Stimulated activated CD4-positive, alpha-beta T cell treated with anti-CD3 and anti-CD28 coated beads, Interleukin-4, amount 100 ng/mL, for 48 hours (primary cell): ENCODE results near the gene IL6R.
"Not testable (repeated sequence)": the region's sequence is repeated elsewhere in the genome, so short reads cannot be mapped to it uniquely, and the experiment has no call there.

ENCODE experiments used
- DNase-seq, 2 donors: peaks; one replicate each; pipeline ENCODE4 v3.0.0-alpha.2; 2020; ENCODE audit warnings: low read depth in 2 of 2

The IL6R gene

DNA sequence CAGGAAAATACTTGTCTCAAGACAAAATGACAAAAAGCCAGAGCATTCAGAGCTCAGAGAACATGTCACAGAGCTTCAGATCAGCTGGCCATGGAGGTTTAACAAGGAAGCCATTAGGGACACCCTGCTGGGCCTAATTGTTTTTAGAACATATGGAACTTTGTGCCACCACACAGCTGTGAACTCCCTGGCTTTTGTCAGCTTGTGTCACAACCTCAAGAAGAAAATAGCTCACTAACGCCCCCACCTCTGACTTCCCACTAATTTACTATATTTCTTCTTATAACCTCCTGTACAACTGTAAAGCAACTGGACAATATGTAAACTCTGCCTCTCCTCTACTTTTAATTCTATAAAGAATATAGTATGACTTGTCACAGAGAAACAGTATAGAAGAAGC, 75.9 kb downstream of the IL6R start:
- DNase-seq: no peak

DNA sequence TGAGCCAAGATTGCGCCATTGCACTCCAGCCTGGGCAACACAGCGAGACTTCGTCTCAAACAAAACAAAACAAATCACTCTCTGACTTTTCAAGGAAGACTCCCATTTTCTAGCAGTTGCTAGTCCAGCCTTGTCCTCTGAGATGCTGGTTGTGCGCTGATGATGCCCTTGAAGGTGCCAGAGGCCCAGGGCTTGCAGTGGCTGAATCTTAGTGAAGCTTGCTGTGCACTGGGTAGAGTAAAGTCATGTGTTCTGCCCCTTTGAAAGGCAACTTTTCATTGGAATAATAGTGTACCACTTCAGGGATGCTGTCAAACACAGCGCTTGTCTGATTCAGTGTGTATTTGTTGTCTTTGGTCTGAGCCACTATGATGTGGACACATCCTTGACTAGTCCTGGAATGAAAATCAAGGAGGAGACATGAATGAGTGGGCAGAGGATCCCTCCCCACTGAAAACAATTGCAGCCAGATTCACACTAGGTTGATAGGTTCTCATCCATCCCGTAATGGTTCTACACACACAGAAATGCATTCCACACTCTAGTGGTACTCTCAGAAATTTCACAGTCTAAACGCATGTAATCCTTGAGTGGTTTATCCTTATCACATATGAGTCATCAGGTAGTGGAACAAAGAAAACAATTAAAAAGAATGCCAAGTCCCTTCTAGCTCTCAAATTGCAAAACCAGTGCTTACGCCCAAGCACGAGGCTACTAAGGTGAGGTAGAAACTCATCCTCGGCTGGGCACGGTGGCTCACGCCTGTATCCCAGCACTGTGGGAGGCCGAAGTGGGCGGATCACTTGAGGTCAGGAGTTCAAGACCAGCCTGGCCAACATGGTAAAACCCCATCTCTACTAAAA, 79.0 kb downstream of the IL6R start:
- DNase-seq: no peak

DNA sequence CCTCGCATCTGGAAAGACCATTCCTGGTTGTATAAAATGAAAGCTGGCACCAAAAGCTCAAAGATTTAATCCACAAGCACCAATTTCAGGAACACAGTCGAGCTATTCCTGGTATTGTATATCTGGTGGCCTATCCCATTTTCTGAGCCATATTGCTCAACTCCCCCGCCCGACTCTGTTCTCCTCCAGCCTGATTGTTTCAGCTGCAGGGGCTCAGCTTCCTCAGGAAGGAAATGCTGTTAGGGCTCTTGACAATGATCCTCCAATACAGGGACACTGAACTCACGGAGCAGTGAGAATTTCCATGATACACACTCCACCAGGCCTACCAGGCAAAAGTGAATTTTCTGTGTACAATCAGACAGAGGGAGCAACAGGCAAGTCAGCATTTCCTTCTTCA, 80.0 kb downstream of the IL6R start:
- DNase-seq: no peak

DNA sequence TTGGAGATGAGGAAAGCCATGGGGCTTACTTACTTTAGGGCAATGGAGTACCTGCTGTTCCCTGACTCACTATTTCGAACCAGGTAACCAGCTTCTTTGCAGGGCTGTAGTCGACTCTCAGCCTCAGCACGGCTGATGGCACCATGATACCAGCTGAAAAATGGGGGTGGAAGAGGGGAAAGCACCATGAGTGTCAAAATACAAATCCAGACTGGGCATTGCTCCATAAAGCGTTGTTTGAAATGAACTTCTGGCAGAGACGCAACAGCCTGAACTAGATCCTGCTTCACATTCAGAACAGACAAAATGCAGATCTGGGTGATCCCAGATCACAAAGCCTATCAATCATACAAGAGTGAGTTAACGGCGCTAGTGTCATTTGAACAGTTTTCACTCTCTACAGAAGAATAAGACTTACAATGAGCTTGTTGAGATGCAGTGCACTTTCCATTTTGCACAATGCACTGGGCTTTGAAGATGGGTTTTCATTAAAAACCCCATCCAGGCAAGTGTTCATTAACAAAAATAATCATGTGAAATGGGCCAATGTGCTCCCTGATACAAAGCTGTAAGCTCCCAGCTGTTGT, 80.9 kb downstream of the IL6R start:
- DNase-seq: no peak

DNA sequence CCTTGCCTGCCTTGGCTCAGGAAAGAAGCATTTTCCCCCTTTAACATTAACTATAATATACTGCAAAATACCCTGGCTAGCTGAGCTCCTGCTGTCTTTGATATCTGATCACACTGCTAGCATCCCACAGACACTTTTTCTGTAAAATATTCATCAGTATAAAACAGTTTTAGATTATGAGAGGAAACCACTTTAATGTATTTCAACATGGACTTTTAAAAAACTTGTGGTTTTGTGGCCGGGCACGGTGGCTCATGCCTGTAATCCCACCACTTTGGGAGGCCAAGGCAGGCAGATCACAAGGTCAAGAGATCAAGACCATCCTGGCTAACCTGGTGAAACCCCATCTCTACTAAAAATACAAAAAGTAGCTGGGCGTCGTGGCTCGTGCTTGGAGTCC, 81.6 kb downstream of the IL6R start:
- not testable (repeated sequence) for DNase-seq

DNA sequence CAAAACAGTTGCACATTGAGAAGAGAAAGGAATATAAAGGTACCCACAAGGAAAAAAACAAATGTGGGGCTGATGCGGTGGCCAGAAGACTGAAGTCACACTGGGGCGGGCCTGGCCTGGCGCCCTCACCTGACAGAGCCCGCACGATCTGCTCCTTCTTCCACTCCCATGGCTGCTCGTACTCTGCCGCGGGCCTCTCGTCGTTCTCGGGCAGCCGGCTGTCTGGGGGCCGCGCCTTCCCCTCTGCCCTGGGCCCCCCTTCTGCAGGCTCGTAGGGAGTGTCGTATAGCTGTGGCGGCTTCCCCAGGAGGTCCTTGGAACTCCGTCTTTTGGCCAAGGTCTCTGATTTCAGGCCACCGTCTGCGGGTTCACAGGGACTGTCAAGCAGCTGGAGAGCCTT, 83.8 kb downstream of the IL6R start:
- no peak for DNase-seq

DNA sequence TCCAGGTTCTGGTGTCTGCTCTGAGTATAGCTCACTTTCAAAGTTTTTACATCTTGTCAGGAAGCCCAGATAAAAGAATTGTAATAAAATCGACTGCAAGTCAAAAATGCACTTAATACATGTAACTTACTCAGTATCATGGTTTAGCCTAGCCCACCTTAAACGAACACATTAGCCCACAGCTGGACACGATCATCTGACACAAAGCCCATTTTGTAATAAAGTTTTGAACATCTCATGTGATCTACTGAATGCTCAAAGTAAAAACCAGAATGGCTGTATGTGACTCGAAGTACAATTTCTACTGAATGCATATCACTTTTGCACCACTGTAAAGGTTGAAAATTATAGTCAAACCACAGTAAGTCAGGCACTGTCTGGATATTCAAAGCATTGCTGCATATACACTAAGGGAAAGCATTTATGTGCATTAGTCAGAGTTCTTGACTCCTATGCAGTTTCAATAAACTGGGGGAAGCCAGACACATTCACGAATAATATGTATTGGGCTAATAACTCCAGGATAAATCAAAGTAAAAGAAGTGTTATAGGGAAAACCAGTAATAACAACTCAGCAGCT, 84.6 kb downstream of the IL6R start:
- no peak for DNase-seq

DNA sequence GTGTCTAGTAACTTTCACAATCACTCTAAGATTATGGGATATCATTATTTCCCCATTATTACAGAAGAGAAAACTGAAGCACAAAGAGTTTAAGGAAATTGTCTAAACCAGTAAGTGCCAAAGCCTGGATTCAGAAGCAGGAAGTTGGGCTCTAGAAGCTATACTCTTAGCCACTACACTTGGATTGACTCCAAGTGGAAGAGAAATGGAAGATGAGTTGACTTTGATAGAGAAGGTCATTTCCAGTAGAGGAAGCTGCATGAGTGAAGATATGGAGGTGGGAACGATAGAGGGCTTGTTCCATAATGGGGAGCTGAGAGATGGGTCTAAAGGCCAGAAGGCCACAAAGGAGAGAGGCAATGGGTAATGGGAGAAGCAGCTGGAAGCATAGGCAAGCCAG, 85.2 kb downstream of the IL6R start:
- no peak for DNase-seq

DNA sequence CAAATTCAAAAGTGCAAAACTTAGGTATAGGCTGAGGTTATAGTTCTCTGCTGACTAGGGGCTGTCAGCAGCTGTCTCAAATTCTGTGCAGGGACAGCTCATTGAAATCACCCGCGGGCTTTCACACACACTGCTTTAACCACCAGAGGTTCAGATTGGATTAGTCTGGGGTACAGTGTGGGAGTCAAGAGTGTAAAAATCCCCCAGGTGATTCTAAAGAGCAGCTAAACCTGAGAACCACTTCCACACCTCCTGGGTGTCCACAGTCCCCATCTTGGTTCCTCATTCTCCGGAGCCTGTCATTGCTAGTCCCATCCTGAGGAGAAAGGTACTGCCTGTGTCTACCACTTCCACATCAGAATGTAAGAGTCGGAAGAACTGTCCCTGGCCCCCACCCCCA, 87.0 kb downstream of the IL6R start:
- DNase-seq: no peak

DNA sequence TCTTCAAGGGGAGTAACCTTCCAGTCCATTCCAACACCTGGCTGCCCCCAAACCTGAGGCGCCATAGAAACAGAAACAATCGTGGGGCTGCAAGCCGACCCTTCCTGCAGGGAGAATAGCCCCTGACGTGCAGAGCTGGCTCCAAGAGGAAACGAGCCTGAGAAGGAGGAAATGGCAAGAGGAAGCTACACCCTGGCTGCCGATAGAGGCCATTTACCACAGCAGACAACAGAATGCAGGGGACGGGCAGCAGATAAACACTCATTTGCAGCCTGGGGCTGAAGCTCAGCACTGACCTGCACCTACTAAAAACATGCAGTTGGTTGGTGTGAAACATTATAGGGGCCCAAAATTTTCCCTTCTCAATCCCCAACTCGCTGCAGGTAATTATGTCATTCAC, 88.1 kb downstream of the IL6R start:
- DNase-seq: no peak

DNA sequence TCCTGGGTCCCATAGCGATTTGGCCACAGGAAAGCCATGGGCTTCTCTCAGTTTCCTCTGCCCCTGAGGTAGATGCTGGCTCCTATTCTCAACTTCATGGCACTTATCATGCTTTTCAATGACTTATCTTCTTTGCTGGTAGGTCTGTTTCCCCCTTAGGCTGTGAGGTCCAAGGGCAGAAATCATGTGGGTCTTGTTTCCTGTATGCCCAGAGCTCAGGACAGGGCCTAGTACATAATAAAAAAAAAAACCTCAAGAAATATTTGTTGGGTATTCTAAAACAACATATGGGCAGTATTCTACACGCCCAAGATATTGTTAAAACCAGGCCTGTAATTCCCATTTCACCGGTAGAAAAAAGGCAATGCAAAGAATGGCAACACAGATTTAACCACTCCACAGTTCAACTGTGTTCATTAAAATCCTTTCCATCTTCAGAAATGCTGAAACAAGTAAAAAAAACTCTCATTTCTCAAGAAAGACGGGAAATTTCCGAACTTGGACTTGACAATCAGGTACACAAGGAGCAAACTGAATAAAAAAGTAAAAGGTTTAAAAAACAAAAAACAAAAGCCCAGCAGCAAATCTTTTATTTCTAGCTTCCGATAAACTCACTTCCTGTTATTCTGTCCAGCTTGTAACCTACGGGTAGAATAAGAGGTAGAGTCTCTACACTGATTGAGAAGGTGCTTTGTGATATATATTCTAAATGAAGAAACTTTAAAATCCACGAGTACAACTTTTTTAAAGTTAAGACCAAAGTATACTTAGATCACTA, 90.5 kb downstream of the IL6R start:
- no peak for DNase-seq

DNA sequence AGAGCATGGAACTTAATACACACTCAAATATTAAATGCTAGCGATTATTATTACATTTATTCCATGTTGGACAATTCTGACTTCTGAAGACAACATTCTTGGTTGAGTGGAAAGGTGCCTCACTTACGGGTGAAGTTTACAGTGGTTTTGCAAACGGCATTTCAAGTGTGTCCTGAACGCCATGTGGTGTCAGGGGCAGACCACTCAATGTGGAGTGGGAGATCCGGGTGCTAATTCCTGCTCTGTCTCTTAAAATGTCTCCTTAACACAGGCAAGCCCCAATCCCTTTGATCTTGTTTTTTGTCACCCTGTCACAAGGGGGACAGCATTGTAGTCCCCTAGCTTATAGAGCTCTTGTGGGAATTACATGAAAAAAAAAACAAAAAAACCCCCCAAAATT, 91.2 kb downstream of the IL6R start:
- no peak for DNase-seq

DNA sequence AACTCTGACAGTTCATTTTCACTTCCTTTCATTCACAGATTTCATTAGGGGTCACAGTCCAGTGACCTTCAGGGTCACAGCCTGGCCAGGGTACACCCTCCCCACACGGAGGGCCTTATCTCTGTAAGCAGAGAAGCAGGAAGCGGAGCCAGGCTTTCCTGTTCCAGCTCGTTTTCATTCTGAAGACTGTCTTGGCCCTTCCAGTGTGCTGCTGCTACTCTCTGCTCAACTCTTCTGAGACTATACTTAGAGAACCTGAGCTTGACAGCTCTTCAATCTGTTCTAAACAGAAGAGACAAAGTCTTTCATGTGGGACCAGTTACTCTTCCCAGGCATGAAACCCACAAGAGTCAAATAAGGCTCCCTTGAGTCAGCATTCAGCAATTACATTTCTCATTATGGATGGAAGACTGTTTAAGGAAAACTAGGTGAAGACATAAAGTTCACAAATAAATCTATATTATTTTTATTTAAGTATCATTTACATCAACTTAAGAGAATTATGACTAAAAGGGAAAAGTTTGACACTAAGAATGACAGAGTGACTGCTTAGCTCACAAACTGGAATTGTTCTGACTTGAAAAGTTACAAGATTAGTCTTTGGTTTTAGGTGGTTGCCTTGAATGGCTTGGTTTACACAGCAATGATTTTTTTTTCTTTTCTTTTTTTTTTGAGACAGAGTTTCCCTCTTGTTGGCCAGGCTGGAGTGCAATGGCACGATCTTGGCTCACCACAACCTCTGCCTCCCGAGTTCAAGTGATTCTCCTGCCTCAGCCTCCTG, 92.1 kb downstream of the IL6R start:
- DNase-seq: no peak

DNA sequence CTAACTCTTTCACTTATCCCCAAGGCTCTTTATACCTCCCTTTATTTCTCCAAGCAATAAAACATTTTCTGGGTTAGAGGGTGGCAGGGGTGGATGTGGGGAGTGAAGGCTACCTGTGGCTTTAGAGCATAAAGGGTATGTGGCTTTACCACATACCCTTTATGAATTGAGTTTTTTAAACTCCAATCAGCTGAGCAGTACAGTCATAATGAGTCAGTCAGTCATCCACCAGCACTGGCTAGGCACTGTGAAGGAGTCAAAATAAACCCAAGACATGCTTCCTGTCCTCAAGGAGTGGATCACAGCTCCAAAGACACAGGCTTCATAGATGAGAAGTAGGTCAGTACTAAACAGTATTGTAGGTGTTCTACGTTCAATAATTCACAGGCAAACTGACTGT, 94.3 kb downstream of the IL6R start:
- DNase-seq: no peak

DNA sequence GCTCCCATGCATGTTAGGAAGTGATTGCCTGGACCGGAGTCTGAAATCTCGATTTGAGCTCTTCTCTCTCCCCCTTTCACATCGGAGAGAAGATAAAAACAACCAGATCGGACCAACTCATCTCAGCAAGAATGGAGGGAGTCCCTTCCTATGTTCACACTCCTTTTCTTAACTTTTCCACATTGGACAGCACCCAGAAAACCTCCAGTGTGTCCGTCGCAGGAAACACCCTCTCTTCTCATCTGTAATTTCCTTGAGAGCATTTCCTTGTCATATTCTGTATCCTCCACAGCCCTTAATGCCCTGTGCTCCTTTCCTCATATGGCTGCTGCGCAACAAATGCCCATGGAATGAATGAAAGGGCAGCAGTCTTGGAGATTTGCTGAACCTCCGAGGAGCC, 95.4 kb downstream of the IL6R start:
- no peak for DNase-seq

DNA sequence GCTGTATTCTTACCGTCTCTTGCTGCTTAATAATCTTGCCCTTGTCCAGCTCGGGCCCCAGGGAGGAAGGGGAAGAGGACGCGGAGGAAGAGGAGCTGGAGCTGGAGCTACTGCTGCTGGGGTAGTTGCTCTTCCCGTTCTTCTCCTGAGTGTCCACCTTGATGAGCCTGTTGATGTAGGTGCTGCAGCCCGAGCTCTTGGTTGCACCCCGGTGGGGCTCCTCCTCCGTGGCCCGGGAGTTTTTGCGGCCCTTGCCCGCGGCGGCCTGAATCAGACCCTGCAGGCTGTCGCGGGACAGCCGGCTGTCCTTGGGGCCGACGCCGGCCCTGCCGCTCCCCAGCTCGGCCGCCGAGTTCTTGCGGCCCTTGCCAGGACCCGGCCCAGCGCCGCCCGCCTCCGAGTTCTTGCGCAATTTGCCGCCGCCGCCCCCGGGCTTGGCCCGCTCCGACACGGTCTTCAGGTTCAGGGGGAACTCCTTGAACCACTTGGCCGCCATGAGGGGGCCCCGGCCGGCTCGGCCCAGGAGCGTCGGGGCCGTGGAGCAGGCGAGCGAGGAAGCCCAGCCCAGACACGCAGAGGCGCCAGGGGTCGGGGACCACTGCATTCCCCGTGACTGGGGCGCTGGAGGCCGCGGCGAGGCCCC, 96.4 kb downstream of the IL6R start:
- DNase-seq: no peak

DNA sequence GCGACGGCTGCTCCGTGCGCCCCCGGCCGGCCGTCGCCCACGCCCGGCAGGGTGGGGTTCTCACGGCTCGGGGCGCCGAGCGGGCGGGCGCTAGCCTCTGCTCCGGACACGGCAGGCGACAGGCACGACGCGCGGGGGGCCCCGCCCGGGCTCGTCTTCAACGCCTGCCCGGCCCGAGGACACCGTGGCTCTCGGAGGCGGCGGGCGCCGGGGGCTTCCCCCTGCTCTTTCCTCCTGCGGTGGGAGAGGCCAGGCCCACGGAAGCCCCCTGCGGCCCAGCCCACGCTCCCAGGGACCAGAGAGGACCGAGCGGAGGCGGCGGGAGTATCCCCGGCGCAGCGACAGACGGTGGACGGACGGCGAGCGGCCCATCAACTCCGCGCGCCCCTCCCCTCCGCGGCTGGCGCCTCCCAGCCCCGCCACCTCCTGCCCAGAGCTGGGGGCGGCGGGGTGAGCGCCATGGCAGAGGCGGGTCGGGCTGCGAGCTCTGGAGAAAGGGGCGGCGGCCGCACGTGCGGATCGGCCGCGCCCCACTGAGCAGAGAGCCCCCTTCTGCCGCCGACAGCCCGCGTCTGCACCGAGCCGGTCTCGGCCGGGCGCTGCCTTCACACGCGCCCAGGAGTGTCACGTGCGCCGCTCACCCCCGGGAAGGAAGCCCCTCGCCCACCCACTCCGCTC, 97.1 kb downstream of the IL6R start, which contains the start of the genes SHE and TDRD10:
SHE (minus strand) TSS at position 347 of the 678 bp plus-strand sequence. CDS start 386 bp downstream, outside the sequence.
TDRD10 (plus strand) TSS at position 154 of the 678 bp plus-strand sequence. CDS start 4,685 bp downstream, outside the sequence.
- no peak for DNase-seq

DNA sequence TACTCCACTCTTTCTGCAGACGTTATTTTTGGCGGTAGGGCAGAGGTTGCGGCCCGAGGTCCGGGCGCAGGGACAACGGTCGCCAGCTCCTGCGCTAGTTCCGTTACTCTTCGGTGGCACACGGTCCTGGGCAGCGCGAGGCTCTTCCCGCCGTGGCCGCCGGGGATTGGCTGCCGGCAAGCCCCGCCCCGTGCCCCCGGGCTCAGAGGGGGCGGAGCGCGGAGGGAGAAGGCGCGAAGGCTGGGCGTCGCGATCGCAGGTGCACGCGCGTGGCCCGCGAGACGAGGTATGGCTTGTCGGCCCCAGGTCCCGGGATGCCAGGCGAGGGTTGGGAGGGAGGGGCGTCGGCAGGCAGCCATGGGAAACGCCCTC, 97.6 kb downstream of the IL6R start:
- DNase-seq: no peak

DNA sequence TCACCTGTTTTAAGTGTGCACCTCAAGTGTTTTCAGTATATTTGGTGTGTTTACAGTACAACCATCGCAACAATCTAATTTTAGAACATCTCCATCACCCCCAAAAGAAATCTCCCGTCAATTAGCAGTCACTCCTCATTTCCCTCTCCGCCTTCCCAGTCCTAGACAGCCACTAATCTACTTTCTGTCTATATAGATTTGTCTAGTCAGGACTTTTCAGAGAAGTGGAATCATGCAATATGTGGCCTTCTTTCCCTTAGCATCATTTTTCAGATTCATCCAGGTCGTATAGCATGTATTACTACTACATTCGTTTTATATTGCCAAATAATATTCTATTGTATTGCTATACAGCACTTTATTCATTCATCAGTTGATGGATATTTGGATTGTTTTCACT, 98.8 kb downstream of the IL6R start:
- DNase-seq: no peak

DNA sequence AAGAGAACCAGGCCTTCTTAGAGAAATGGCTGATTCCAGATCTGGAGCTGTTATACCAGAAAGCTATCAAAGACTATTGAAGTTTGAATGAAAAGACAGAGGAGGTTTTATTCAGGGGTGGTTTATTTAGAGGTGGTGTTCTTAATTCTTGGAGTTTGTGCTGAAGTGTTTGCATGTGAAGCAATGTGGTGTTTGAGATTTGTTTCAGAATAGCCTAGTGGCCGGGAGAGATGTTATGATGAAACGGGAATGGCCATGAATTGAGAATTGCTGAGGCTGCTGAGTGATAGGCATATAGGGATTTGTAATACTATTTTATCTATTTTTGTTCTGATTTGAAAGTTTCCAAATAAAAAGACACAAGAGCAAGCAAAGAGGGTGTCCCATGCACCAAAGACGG, 107.6 kb downstream of the IL6R start:
- DNase-seq: no peak
